ENCODE results near the gene ARHGAP19.

ARHGAP19 gene

GRCh38 chr10:97220355-97220754 lies 72.1 kb downstream of the ARHGAP19 start:
- H3K4me3 ChIP-seq (ENCODE audit: low read depth, low read length) = no peak overlapping the region
- in situ Hi-C loops (cut with HindIII; ENCODE audit: low sequenced_read_pairs) = no loop called here
- no peak for DNase-seq (ENCODE audit: low read depth)
- no peak for TF ChIP-seq CTCF (IDR thresholded peaks at IDR 0.05; ENCODE audit: low read depth, low read length, missing control alignments)

- no peak for TF ChIP-seq CTCF (IDR thresholded peaks at IDR 0.05; ENCODE audit: low read depth, low read length, missing control alignments)
- in situ Hi-C loops (cut with HindIII; ENCODE audit: low sequenced_read_pairs) = no loop called here
- DNase-seq (ENCODE audit: low read depth) = no peak
- H3K4me3 ChIP-seq (ENCODE audit: low read depth, low read length) = no peak overlapping the region
These were observed 75.1 kb downstream of the ARHGAP19 start for GRCh38 chr10:97217299-97217698.

GRCh38 chr10:97215619-97216260 lies 76.7 kb downstream of the ARHGAP19 start:
- in situ Hi-C loops (cut with HindIII; ENCODE audit: low sequenced_read_pairs) = no loop called here
- no peak overlapping the region for H3K4me3 ChIP-seq (ENCODE audit: low read depth, low read length)
- DNase-seq (ENCODE audit: low read depth) = no peak
- TF ChIP-seq CTCF (IDR thresholded peaks at IDR 0.05; ENCODE audit: low read depth, low read length, missing control alignments) = no peak

GRCh38 chr10:97213431-97213830 lies 79.0 kb downstream of the ARHGAP19 start:
- no peak for TF ChIP-seq CTCF (IDR thresholded peaks at IDR 0.05; ENCODE audit: low read depth, low read length, missing control alignments)
- H3K4me3 ChIP-seq (ENCODE audit: low read depth, low read length) = no peak overlapping the region
- DNase-seq (ENCODE audit: low read depth) = no peak
- in situ Hi-C loops (cut with HindIII; ENCODE audit: low sequenced_read_pairs) = no loop called here

GRCh38 chr10:97211229-97211628 lies 81.2 kb downstream of the ARHGAP19 start:
- no peak for DNase-seq (ENCODE audit: low read depth)
- in situ Hi-C loops (cut with HindIII; ENCODE audit: low sequenced_read_pairs) = no loop called here
- no peak for TF ChIP-seq CTCF (IDR thresholded peaks at IDR 0.05; ENCODE audit: low read depth, low read length, missing control alignments)
- no peak overlapping the region for H3K4me3 ChIP-seq (ENCODE audit: low read depth, low read length)

- in situ Hi-C loops (cut with HindIII; ENCODE audit: low sequenced_read_pairs) = no loop called here
- peak; percentile 51 for DNase-seq (ENCODE audit: low read depth)
- peak; percentile 96 for TF ChIP-seq CTCF (IDR thresholded peaks at IDR 0.05; ENCODE audit: low read depth, low read length, missing control alignments)
- no peak overlapping the region for H3K4me3 ChIP-seq (ENCODE audit: low read depth, low read length)
These were observed 81.9 kb downstream of the ARHGAP19 start for GRCh38 chr10:97210543-97210960.
